ENCODE results near the gene APOBEC2.
"Not testable (repeated sequence)": the region's sequence is repeated elsewhere in the genome, so short reads cannot be mapped to it uniquely, and the experiment has no call there.

The APOBEC2 gene

GRCh38 chr6:41053041-41053440 lies at the start of gene APOBEC2:
Gene APOBEC2, plus strand, starts transcription at chr6:41053202. Its CDS starts 146 bp downstream, at chr6:41053348.
- DNase-seq (ENCODE audit: low read depth, low spot score): no peak
- no peak within 1 kb of the TSS for H3K27ac ChIP-seq

- DNase-seq (ENCODE audit: low read depth, low spot score); H3K27ac ChIP-seq: not testable (repeated sequence)
Measured at GRCh38 chr6:41006217-41006616, 46.8 kb upstream of the APOBEC2 start.

GRCh38 chr6:41006980-41007379 lies 46.0 kb upstream of the APOBEC2 start:
- not testable (repeated sequence) for H3K27ac ChIP-seq; DNase-seq (ENCODE audit: low read depth, low spot score)

- DNase-seq (ENCODE audit: low read depth, low spot score): no peak
- no peak overlapping the region for H3K27ac ChIP-seq
Measured at GRCh38 chr6:41008011-41008410, 45.0 kb upstream of the APOBEC2 start.

GRCh38 chr6:41009669-41010068 lies 43.3 kb upstream of the APOBEC2 start:
- no peak for DNase-seq (ENCODE audit: low read depth, low spot score)
- H3K27ac ChIP-seq: no peak overlapping the region

GRCh38 chr6:41011673-41012072 lies 41.3 kb upstream of the APOBEC2 start:
- no peak overlapping the region for H3K27ac ChIP-seq
- no peak for DNase-seq (ENCODE audit: low read depth, low spot score)

- H3K27ac ChIP-seq: no peak overlapping the region
- DNase-seq (ENCODE audit: low read depth, low spot score): no peak
Measured at GRCh38 chr6:41013466-41014153, 39.4 kb upstream of the APOBEC2 start.

GRCh38 chr6:41014780-41015179 lies 38.2 kb upstream of the APOBEC2 start:
- no peak for DNase-seq (ENCODE audit: low read depth, low spot score)
- no peak overlapping the region for H3K27ac ChIP-seq

GRCh38 chr6:41015860-41016259 lies 37.1 kb upstream of the APOBEC2 start:
- not testable (repeated sequence) for H3K27ac ChIP-seq; DNase-seq (ENCODE audit: low read depth, low spot score)

- DNase-seq (ENCODE audit: low read depth, low spot score): no peak
- no peak overlapping the region for H3K27ac ChIP-seq
Measured at GRCh38 chr6:41017663-41018062, 35.3 kb upstream of the APOBEC2 start.

- DNase-seq (ENCODE audit: low read depth, low spot score): no peak
- peak overlapping the region; percentile 61 for H3K27ac ChIP-seq
Measured at GRCh38 chr6:41021832-41022231, 31.2 kb upstream of the APOBEC2 start.

- peak overlapping the region; percentile 61 for H3K27ac ChIP-seq
- DNase-seq (ENCODE audit: low read depth, low spot score): peak; percentile 77
Measured at GRCh38 chr6:41022294-41022693, 30.7 kb upstream of the APOBEC2 start.

GRCh38 chr6:41023114-41023513 lies 29.9 kb upstream of the APOBEC2 start:
- H3K27ac ChIP-seq: no peak overlapping the region
- DNase-seq (ENCODE audit: low read depth, low spot score): no peak

GRCh38 chr6:41025966-41026530 lies 27.0 kb upstream of the APOBEC2 start:
- no peak for DNase-seq (ENCODE audit: low read depth, low spot score)
- H3K27ac ChIP-seq: no peak overlapping the region

GRCh38 chr6:41027241-41027640 lies 25.8 kb upstream of the APOBEC2 start:
- DNase-seq (ENCODE audit: low read depth, low spot score): no peak
- H3K27ac ChIP-seq: no peak overlapping the region

- H3K27ac ChIP-seq: no peak overlapping the region
- DNase-seq (ENCODE audit: low read depth, low spot score): no peak
Measured at GRCh38 chr6:41027799-41028560, 25.0 kb upstream of the APOBEC2 start.

GRCh38 chr6:41028561-41029412 lies 24.2 kb upstream of the APOBEC2 start:
- DNase-seq (ENCODE audit: low read depth, low spot score): no peak
- no peak overlapping the region for H3K27ac ChIP-seq

GRCh38 chr6:41032830-41033229 lies 20.2 kb upstream of the APOBEC2 start:
- H3K27ac ChIP-seq: no peak overlapping the region
- no peak for DNase-seq (ENCODE audit: low read depth, low spot score)

- H3K27ac ChIP-seq: no peak overlapping the region
- DNase-seq (ENCODE audit: low read depth, low spot score): no peak
Measured at GRCh38 chr6:41033776-41034175, 19.2 kb upstream of the APOBEC2 start.

- DNase-seq (ENCODE audit: low read depth, low spot score): peak; percentile 62
- peak overlapping the region; percentile 74 for H3K27ac ChIP-seq
Measured at GRCh38 chr6:41036186-41036585, 16.8 kb upstream of the APOBEC2 start.

Data from epithelial cell of prostate (primary cell).